ENCODE measurements around the gene TOX2.

Gene TOX2

DNA sequence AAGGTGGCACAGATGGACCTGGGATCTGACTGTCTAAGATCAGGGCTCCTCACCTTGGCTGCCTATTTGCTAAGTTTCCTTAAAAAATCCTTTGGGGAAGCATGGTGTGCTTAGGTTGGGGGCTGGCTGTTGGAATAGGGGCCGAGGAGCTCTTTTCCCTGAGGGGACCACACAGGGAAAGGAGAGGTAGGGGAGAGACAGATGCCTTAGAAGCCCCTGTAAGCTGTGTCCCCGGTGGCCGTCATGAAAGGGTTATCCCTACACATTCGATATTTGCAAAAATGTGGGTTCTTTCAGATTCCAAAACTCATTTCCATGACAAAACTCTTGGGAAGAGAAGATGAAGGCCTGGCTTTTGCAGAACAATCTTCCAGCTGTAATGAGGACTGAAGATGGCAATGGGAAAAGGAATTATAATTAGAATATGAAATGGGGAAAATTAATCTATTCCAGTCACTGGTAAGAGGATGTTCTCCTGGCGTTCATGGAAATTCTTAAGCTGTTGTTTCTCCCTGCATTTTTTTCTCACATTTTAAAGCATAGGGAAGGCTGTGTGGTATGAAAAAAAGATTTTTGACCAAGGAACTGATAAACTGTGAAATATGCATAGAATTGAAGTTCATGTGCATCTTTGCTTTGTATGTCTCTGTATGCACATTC, 53.8 kb downstream of the TOX2 start:
- TF ChIP-seq, protein P1, sequence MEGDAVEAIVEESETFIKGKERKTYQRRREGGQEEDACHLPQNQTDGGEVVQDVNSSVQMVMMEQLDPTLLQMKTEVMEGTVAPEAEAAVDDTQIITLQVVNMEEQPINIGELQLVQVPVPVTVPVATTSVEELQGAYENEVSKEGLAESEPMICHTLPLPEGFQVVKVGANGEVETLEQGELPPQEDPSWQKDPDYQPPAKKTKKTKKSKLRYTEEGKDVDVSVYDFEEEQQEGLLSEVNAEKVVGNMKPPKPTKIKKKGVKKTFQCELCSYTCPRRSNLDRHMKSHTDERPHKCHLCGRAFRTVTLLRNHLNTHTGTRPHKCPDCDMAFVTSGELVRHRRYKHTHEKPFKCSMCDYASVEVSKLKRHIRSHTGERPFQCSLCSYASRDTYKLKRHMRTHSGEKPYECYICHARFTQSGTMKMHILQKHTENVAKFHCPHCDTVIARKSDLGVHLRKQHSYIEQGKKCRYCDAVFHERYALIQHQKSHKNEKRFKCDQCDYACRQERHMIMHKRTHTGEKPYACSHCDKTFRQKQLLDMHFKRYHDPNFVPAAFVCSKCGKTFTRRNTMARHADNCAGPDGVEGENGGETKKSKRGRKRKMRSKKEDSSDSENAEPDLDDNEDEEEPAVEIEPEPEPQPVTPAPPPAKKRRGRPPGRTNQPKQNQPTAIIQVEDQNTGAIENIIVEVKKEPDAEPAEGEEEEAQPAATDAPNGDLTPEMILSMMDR (IDR thresholded peaks at IDR 0.05; ENCODE audit: control insufficient read depth, extremely low read depth, insufficient read depth), result no peak
- DNase-seq (ENCODE audit: low read depth), result no peak

DNA sequence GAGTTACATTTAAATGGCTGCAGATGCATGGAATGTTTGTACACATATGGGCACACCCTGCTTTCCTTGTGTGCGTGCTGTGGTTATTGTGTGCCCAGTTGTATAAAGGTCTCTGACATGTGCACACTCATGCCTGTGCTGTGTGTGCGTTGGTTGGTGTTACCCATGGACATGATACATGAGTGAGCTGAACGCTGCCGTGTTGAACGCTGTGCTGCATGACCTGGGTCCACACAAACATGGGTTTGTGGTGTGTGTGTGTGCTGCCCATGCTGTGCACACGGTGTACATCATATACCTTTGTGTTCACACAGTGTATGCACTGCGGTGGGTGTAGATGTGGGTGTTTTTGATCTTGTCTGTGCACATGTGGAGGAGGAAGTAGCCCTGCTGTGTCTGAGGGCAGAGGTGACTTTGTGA, 54.4 kb downstream of the TOX2 start:
- TF ChIP-seq, protein P1 (IDR thresholded peaks at IDR 0.05; ENCODE audit: control insufficient read depth, extremely low read depth, insufficient read depth), result no peak
- H3K4me3 ChIP-seq (ENCODE audit: low read depth, low read length), result no peak overlapping the region
- DNase-seq (ENCODE audit: low read depth), result no peak

More for the DNA sequence above, 53.8 kb downstream of the TOX2 start:
- no peak overlapping the region for H3K4me3 ChIP-seq (ENCODE audit: low read depth, low read length)

DNA sequence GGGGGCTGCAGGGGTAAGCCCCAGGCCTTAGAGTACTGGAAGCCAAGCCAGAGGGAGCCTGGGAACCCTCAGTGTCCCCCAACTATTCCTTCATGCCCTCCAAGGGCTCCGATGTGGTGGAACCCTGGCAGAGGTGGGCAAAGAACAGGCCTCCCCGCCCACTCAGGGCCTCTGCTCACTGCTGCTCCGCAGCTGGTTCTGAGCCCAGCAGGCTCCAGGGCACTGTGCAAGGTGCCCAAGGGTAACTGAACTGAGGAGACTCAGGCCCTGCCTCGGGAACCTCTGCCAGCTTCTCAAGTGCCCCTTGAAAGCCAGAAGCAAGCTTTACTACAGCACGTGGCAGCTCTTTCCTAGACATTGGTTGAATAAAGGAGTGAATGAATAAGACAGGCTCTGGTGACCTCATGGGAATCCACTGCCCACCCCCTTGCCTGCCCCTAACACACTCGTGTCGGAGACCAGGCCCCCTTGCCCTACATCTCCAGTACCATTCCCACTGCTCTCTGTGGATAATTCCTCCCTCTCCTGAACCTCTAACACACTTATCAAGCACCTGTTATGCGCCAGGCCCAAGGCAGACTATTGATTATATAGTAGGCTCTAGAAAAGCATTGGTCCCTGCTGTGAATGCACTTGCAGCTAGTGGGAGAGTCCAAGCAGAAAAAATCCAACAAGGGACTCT, 55.0 kb downstream of the TOX2 start:
- TF ChIP-seq, protein P1 (IDR thresholded peaks at IDR 0.05; ENCODE audit: control insufficient read depth, extremely low read depth, insufficient read depth), result no peak
- DNase-seq (ENCODE audit: low read depth), result no peak

DNA sequence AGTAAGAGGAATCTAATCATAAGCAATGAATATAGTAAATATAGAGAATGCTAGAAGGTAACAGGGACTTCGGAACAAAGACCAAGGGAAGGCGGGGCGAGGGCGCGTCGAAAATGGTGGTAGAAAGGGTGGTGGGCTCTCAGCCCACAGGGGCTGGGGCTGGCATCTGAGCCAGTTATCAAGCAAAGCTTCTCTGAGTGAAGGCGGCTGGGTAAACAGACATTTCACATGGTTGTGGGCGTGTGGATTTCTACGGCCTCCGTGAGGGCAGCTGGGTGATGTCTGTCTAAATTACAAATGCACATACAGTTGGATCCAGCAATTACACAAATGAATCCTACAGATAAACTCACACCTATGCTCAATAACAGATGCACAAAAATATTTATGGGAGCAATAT, 56.6 kb downstream of the TOX2 start:
- no peak for DNase-seq (ENCODE audit: low read depth)
- H3K4me3 ChIP-seq (ENCODE audit: low read depth, low read length), result no peak overlapping the region
- TF ChIP-seq, protein P1 (IDR thresholded peaks at IDR 0.05; ENCODE audit: control insufficient read depth, extremely low read depth, insufficient read depth), result no peak

More for the DNA sequence above, 55.0 kb downstream of the TOX2 start:
- H3K4me3 ChIP-seq (ENCODE audit: low read depth, low read length), result no peak overlapping the region

DNA sequence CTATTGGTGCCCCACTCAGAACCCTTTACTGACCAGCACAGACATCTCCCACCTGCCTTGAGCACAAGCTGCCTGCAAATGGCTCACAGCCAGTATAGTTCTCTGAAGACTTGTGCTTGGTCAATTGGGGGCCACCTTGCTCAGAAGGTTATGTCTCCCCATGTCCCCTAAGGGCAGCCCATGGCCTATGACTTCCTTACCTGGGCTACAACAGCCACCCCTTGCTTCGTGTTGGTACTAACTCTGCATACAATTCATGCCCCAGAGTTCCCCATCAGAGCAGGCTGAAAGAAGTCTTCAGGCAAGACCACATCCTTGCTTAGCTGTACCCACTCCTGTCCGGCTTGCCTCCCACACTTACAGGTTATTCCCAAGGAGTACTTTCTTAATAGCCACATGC, 57.4 kb downstream of the TOX2 start:
- DNase-seq (ENCODE audit: low read depth), result no peak

DNA sequence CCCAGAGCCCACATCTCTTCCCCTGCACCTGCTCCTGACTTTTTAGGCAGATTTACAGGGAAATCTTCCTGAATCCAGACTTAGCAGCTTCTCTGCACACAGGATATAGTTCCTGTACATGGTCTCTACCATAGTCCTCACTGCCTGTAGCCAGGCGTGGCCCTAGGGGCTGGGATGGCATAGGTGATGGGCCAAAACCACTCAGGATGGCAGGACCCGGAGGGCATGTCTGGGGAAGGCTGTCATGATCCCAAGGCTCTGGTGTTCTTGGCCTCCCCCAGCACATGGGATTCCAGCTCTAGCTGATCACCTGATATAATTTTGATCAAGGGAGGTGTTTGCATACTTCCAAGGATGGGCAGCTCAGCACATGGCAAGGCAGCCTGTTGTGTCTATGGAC, 58.0 kb downstream of the TOX2 start:
- TF ChIP-seq, protein P1 (IDR thresholded peaks at IDR 0.05; ENCODE audit: control insufficient read depth, extremely low read depth, insufficient read depth), result no peak
- no peak overlapping the region for H3K4me3 ChIP-seq (ENCODE audit: low read depth, low read length)
- DNase-seq (ENCODE audit: low read depth), result no peak

More for the DNA sequence above, 57.4 kb downstream of the TOX2 start:
- no peak overlapping the region for H3K4me3 ChIP-seq (ENCODE audit: low read depth, low read length)
- TF ChIP-seq, protein P1 (IDR thresholded peaks at IDR 0.05; ENCODE audit: control insufficient read depth, extremely low read depth, insufficient read depth), result no peak
